WTC11 (cell line): ENCODE data around the gene NTN1. TPM values are rescaled to one million over a fixed set of nuclear protein-coding genes. Genes with fewer than 3 reads are reported as not detected.
A peak's percentile ranks its signal among the peaks of the same experiment; 100 is the strongest.

Experiments
- ATAC-seq: fragments of 200-7000 bp; cut with Tn5 transposase; 2 replicates; pipeline ENCODE4 v1.10.0; 2021; ENCODE audit warnings: mild to moderate bottlenecking, moderate library complexity
- CTCF ChIA-PET: fragments of 300-600 bp; sonication (Branson Sonifier 250); formaldehyde crosslinking; loops from one replicate; lab custom pipeline; 2021; ENCODE audit warnings: antibody characterized with exemption; lab: Charles Lee
- POLR2A ChIA-PET: fragments of 350-600 bp; sonication (Branson Sonifier 250); formaldehyde crosslinking; loops from one replicate; lab custom pipeline; 2021; ENCODE audit warnings: antibody characterized with exemption; lab: Charles Lee
- DNase-seq: peaks from one replicate; pipeline ENCODE4 v3.0.0; 2021; ENCODE audit warnings: low spot score
- H3K27ac Mint-ChIP-seq: 2 replicates; pipeline ENCODE4 v1.8.0; 2021; ENCODE audit warnings: mixed read lengths
- H3K27me3 Mint-ChIP-seq: 2 replicates; pipeline ENCODE4 v1.8.0; 2021; ENCODE audit warnings: low read depth, mild to moderate bottlenecking, moderate library complexity, mixed read lengths
- H3K36me3 Mint-ChIP-seq: 2 replicates; pipeline ENCODE4 v1.8.0; 2021; ENCODE audit warnings: mixed read lengths
- H3K4me1 Mint-ChIP-seq: 2 replicates; pipeline ENCODE4 v1.8.0; 2022; ENCODE audit warnings: mixed read lengths
- H3K4me3 Mint-ChIP-seq: 2 replicates; pipeline ENCODE4 v1.8.0; 2021; ENCODE audit warnings: mild to moderate bottlenecking, moderate library complexity, mixed read lengths
- H3K9me3 Mint-ChIP-seq: 2 replicates; pipeline ENCODE4 v1.8.0; 2021; ENCODE audit warnings: mixed read lengths
- EMX1 ChIP-seq: fragments of 250-450 bp; sonication (Bioruptor Pico); IDR thresholded peaks from 2 replicates; pipeline ENCODE4 v1.8.0; 2021; ENCODE audit warnings: mild to moderate bottlenecking
- ETV6 ChIP-seq: sonication (generic); formaldehyde crosslinking; IDR thresholded peaks from 2 replicates; pipeline ENCODE4 v1.8.1; 2022; ENCODE audit warnings: mild to moderate bottlenecking, missing genetic modification reagents
- FOXJ3 ChIP-seq: sonication (generic); formaldehyde crosslinking; IDR thresholded peaks from 2 replicates; pipeline ENCODE4 v1.9.0; 2021; ENCODE audit warnings: missing genetic modification reagents, mild to moderate bottlenecking, borderline replicate concordance
- FOXP1 ChIP-seq: sonication (generic); formaldehyde crosslinking; IDR thresholded peaks from 2 replicates; pipeline ENCODE4 v1.8.0; 2022; ENCODE audit warnings: missing genetic modification reagents, mild to moderate bottlenecking, moderate library complexity, borderline replicate concordance
- GRHL2 ChIP-seq: fragments of 250-450 bp; sonication (Bioruptor Pico); IDR thresholded peaks from 2 replicates; pipeline ENCODE4 v1.8.0; 2022; ENCODE audit warnings: mild to moderate bottlenecking, moderate library complexity; ENCODE audit not compliant: insufficient replicate concordance, severe bottlenecking
- GTF2I ChIP-seq: fragments of 250-450 bp; sonication (Bioruptor Pico); conservative IDR thresholded peaks from 2 replicates; pipeline ENCODE4 v1.4.0; 2021; ENCODE audit warnings: mild to moderate bottlenecking
- MXD4 ChIP-seq: fragments of 250-450 bp; sonication (Bioruptor Pico); IDR thresholded peaks from 2 replicates; pipeline ENCODE4 v1.8.0; 2021; ENCODE audit warnings: mild to moderate bottlenecking, moderate library complexity, borderline replicate concordance
- MYBL2 ChIP-seq: sonication (generic); formaldehyde crosslinking; IDR thresholded peaks from 2 replicates; pipeline ENCODE4 v1.8.1; 2023; ENCODE audit warnings: mild to moderate bottlenecking, moderate library complexity, missing genetic modification reagents
- NR2C2 ChIP-seq: sonication (generic); formaldehyde crosslinking; IDR thresholded peaks from 2 replicates; pipeline ENCODE4 v1.8.0; 2022; ENCODE audit warnings: mild to moderate bottlenecking, missing genetic modification reagents
- NR3C1 ChIP-seq: sonication (generic); formaldehyde crosslinking; conservative IDR thresholded peaks from 2 replicates; pipeline ENCODE4 v1.8.1; 2023; ENCODE audit warnings: low read depth, mild to moderate bottlenecking, missing genetic modification reagents
- TCF7 ChIP-seq: sonication (generic); formaldehyde crosslinking; IDR thresholded peaks from 2 replicates; pipeline ENCODE4 v1.8.0; 2022; ENCODE audit warnings: mild to moderate bottlenecking, low read depth, missing genetic modification reagents, moderate library complexity
- ZNF219 ChIP-seq: sonication (generic); formaldehyde crosslinking; IDR thresholded peaks from 2 replicates; pipeline ENCODE4 v1.8.0; 2023; ENCODE audit warnings: missing genetic modification reagents, mild to moderate bottlenecking, borderline replicate concordance
- ZNF317 ChIP-seq: sonication (generic); formaldehyde crosslinking; IDR thresholded peaks from 2 replicates; pipeline ENCODE4 v1.8.1; 2023; ENCODE audit warnings: low read depth, mild to moderate bottlenecking, moderate library complexity, missing genetic modification reagents, borderline replicate concordance
- ZNF512 ChIP-seq: sonication (generic); formaldehyde crosslinking; IDR thresholded peaks from 2 replicates; pipeline ENCODE4 v1.8.1; 2022; ENCODE audit warnings: missing genetic modification reagents, borderline replicate concordance
- ZNF671 ChIP-seq: fragments of 250-450 bp; sonication (Bioruptor Pico); IDR thresholded peaks from 2 replicates; pipeline ENCODE4 v1.8.0; 2021; ENCODE audit warnings: mild to moderate bottlenecking
- total RNA-seq: library from RNA; stranded (reverse); gene quantifications from 3 replicates; pipeline ENCODE4 v1.2.3, GENCODE V29; 2021
- TF ChIP-seq, protein P1 (sequence below): sonication (generic); formaldehyde crosslinking; IDR thresholded peaks from 2 replicates; pipeline ENCODE4 v1.8.1; 2023; ENCODE audit warnings: mild to moderate bottlenecking, missing genetic modification reagents, borderline replicate concordance
- TF ChIP-seq, protein P2 (sequence below): fragments of 250-450 bp; sonication (Bioruptor Pico); IDR thresholded peaks from 2 replicates; pipeline ENCODE4 v1.9.0; 2021; ENCODE audit warnings: moderate library complexity, mild to moderate bottlenecking, inconsistent platforms, borderline replicate concordance
- TF ChIP-seq, protein P3 (sequence below): fragments of 250-450 bp; sonication (Bioruptor Pico); IDR thresholded peaks from 2 replicates; pipeline ENCODE4 v1.9.0; 2021; ENCODE audit warnings: mild to moderate bottlenecking, borderline replicate concordance
- TF ChIP-seq, protein P4 (sequence below): sonication (generic); formaldehyde crosslinking; IDR thresholded peaks from 2 replicates; pipeline ENCODE4 v1.8.0; 2022; ENCODE audit warnings: mild to moderate bottlenecking, missing genetic modification reagents
- TF ChIP-seq, protein P5 (sequence below): sonication (generic); formaldehyde crosslinking; IDR thresholded peaks from 2 replicates; pipeline ENCODE4 v1.8.0; 2022; ENCODE audit warnings: missing genetic modification reagents

NTN1 gene
- total RNA-seq, 1 experiment from 2014 or later, result 5.5 TPM

DNA sequence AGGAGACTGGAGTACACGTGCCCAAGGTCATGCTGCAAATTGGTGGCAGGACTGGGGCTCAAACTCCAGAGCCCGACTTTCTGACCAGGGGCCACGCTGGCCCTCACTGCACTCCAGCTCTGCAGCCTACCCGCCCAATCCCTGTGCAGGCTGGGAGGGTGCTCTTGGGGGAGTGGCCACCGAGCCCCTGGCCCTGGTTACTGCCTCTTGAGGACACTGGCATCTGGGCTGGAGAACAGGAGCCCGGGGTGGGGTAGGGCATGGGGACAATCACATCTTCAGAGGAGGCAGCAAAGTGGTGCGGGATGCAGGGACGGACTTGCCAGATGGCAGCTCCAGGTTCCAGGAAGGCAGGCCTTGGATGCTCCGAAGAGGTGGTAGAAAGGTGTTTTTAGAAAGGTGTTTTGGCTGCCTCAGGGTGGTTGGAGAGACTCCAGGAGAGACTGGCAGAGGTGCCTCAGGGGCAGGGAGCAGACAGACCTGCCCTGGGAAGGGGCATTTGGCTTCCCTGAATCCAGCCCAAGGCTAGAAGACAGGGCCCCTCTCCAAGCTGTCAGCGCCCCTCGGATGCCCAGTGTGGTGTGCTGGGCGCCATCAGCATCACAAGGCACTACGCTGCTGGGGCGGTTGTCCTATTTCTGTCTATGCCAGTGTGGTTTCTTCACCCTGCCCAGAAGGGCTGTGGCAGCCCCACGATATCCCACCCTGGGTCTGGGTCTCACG lies 220.6 kb downstream of the NTN1 start:
- Mint-ChIP-seq H3K36me3 (no peaks in the 10 kb centered on the region), H3K4me3 (no peak overlapping the region), H3K9me3 (no peaks in the 10 kb centered on the region), H3K27ac (peak overlapping the region; percentile 70; the same call in 1 of the 2 replicates), H3K27me3 (peaks cover 17% of the 10 kb centered on the region), H3K4me1 (peaks cover 47% of the 10 kb centered on the region)
- ChIA-PET POLR2A (no interaction called here), CTCF (interaction anchor here (1.2 to 2.0 kb wide), 2 partner anchors 8 to 243 kb away, joined by 3 to 6 read pairs; no protein-coding TSS in a partner anchor)
- ATAC-seq (no peak), DNase-seq (no peak)
- TF ChIP-seq NR3C1 (CRISPR knock-in tag), result no peak
- no peak for TF ChIP-seq ZNF512 (CRISPR knock-in tag)
- TF ChIP-seq ZNF317 (CRISPR knock-in tag), result no peak
- TF ChIP-seq, protein P1, sequence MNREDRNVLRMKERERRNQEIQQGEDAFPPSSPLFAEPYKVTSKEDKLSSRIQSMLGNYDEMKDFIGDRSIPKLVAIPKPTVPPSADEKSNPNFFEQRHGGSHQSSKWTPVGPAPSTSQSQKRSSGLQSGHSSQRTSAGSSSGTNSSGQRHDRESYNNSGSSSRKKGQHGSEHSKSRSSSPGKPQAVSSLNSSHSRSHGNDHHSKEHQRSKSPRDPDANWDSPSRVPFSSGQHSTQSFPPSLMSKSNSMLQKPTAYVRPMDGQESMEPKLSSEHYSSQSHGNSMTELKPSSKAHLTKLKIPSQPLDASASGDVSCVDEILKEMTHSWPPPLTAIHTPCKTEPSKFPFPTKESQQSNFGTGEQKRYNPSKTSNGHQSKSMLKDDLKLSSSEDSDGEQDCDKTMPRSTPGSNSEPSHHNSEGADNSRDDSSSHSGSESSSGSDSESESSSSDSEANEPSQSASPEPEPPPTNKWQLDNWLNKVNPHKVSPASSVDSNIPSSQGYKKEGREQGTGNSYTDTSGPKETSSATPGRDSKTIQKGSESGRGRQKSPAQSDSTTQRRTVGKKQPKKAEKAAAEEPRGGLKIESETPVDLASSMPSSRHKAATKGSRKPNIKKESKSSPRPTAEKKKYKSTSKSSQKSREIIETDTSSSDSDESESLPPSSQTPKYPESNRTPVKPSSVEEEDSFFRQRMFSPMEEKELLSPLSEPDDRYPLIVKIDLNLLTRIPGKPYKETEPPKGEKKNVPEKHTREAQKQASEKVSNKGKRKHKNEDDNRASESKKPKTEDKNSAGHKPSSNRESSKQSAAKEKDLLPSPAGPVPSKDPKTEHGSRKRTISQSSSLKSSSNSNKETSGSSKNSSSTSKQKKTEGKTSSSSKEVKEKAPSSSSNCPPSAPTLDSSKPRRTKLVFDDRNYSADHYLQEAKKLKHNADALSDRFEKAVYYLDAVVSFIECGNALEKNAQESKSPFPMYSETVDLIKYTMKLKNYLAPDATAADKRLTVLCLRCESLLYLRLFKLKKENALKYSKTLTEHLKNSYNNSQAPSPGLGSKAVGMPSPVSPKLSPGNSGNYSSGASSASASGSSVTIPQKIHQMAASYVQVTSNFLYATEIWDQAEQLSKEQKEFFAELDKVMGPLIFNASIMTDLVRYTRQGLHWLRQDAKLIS (CRISPR knock-in tag), result no peak
- no peak for TF ChIP-seq MXD4 (CRISPR knock-in tag)
- TF ChIP-seq GRHL2 (CRISPR knock-in tag), result no peak
- TF ChIP-seq, protein P2, sequence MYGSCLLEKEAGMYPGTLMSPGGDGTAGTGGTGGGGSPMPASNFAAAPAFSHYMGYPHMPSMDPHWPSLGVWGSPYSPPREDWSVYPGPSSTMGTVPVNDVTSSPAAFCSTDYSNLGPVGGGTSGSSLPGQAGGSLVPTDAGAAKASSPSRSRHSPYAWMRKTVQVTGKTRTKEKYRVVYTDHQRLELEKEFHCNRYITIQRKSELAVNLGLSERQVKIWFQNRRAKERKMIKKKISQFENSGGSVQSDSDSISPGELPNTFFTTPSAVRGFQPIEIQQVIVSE, result no peak
- TF ChIP-seq ZNF671 (CRISPR knock-in tag), result no peak
- TF ChIP-seq, protein P3, sequence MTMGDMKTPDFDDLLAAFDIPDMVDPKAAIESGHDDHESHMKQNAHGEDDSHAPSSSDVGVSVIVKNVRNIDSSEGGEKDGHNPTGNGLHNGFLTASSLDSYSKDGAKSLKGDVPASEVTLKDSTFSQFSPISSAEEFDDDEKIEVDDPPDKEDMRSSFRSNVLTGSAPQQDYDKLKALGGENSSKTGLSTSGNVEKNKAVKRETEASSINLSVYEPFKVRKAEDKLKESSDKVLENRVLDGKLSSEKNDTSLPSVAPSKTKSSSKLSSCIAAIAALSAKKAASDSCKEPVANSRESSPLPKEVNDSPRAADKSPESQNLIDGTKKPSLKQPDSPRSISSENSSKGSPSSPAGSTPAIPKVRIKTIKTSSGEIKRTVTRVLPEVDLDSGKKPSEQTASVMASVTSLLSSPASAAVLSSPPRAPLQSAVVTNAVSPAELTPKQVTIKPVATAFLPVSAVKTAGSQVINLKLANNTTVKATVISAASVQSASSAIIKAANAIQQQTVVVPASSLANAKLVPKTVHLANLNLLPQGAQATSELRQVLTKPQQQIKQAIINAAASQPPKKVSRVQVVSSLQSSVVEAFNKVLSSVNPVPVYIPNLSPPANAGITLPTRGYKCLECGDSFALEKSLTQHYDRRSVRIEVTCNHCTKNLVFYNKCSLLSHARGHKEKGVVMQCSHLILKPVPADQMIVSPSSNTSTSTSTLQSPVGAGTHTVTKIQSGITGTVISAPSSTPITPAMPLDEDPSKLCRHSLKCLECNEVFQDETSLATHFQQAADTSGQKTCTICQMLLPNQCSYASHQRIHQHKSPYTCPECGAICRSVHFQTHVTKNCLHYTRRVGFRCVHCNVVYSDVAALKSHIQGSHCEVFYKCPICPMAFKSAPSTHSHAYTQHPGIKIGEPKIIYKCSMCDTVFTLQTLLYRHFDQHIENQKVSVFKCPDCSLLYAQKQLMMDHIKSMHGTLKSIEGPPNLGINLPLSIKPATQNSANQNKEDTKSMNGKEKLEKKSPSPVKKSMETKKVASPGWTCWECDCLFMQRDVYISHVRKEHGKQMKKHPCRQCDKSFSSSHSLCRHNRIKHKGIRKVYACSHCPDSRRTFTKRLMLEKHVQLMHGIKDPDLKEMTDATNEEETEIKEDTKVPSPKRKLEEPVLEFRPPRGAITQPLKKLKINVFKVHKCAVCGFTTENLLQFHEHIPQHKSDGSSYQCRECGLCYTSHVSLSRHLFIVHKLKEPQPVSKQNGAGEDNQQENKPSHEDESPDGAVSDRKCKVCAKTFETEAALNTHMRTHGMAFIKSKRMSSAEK, result no peak
- no peak for TF ChIP-seq MYBL2 (CRISPR knock-in tag)
- no peak for TF ChIP-seq FOXJ3 (CRISPR knock-in tag)

- Mint-ChIP-seq H3K27me3 (peaks cover 17% of the 10 kb centered on the region), H3K27ac (no peak overlapping the region), H3K9me3 (no peaks in the 10 kb centered on the region), H3K36me3 (no peaks in the 10 kb centered on the region), H3K4me1 (peaks cover 47% of the 10 kb centered on the region), H3K4me3 (no peak overlapping the region)
- CTCF ChIA-PET, result interaction anchor here (1.2 kb wide), 1 partner anchor 244 kb away, joined by 3 read pairs; no protein-coding TSS in a partner anchor
- ATAC-seq (no peak), DNase-seq (no peak)
- POLR2A ChIA-PET, result no interaction called here
- TF ChIP-seq TCF7 (no peak), NR2C2 (CRISPR knock-in tag) (no peak), GTF2I (no peak), EMX1 (CRISPR knock-in tag) (no peak), ETV6 (no peak), ZNF219 (CRISPR knock-in tag) (no peak), FOXP1 (CRISPR knock-in tag) (no peak)
- TF ChIP-seq, protein P4, sequence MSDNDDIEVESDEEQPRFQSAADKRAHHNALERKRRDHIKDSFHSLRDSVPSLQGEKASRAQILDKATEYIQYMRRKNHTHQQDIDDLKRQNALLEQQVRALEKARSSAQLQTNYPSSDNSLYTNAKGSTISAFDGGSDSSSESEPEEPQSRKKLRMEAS, result no peak
- TF ChIP-seq, protein P5, sequence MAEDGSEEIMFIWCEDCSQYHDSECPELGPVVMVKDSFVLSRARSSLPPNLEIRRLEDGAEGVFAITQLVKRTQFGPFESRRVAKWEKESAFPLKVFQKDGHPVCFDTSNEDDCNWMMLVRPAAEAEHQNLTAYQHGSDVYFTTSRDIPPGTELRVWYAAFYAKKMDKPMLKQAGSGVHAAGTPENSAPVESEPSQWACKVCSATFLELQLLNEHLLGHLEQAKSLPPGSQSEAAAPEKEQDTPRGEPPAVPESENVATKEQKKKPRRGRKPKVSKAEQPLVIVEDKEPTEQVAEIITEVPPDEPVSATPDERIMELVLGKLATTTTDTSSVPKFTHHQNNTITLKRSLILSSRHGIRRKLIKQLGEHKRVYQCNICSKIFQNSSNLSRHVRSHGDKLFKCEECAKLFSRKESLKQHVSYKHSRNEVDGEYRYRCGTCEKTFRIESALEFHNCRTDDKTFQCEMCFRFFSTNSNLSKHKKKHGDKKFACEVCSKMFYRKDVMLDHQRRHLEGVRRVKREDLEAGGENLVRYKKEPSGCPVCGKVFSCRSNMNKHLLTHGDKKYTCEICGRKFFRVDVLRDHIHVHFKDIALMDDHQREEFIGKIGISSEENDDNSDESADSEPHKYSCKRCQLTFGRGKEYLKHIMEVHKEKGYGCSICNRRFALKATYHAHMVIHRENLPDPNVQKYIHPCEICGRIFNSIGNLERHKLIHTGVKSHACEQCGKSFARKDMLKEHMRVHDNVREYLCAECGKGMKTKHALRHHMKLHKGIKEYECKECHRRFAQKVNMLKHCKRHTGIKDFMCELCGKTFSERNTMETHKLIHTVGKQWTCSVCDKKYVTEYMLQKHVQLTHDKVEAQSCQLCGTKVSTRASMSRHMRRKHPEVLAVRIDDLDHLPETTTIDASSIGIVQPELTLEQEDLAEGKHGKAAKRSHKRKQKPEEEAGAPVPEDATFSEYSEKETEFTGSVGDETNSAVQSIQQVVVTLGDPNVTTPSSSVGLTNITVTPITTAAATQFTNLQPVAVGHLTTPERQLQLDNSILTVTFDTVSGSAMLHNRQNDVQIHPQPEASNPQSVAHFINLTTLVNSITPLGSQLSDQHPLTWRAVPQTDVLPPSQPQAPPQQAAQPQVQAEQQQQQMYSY (CRISPR knock-in tag), result no peak
These were observed 221.2 kb downstream of the NTN1 start for GRCh38 chr17:9242497-9242881.
